Measurements from ENCODE around the gene C6orf89.

Gene C6orf89

GRCh38 chr6:36962874-36963273 lies 77.1 kb downstream of the C6orf89 start:
- FAIRE-seq, result no peak
- DNase-seq (ENCODE audit: extremely low spot score, insufficient read length, low read depth), result peak; percentile 40

- no peak for FAIRE-seq
- DNase-seq (ENCODE audit: extremely low spot score, insufficient read length, low read depth), result no peak
Measured at GRCh38 chr6:36963451-36964290, 77.9 kb downstream of the C6orf89 start.

DNA sequence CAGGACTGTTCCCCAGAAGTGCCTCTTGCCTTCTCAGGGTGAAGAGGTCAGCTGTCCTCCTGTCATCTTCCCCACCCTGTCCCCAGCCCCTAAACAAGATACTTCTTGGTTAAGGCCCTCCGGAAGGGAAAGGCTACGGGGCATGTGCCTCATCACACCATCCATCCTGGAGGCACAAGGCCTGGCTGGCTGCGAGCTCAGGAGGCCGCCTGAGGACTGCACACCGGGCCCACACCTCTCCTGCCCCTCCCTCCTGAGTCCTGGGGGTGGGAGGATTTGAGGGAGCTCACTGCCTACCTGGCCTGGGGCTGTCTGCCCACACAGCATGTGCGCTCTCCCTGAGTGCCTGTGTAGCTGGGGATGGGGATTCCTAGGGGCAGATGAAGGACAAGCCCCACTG lies 78.6 kb downstream of the C6orf89 start:
- no peak for DNase-seq (ENCODE audit: extremely low spot score, insufficient read length, low read depth)
- FAIRE-seq, result no peak

GRCh38 chr6:36964908-36965307 lies 79.2 kb downstream of the C6orf89 start:
- DNase-seq (ENCODE audit: extremely low spot score, insufficient read length, low read depth) (no peak), FAIRE-seq (no peak)

GRCh38 chr6:36967301-36967700 lies 81.5 kb downstream of the C6orf89 start:
- no peak for FAIRE-seq
- no peak for DNase-seq (ENCODE audit: extremely low spot score, insufficient read length, low read depth)

GRCh38 chr6:36967757-36968156 lies 82.0 kb downstream of the C6orf89 start:
- no peak for DNase-seq (ENCODE audit: extremely low spot score, insufficient read length, low read depth)
- no peak for FAIRE-seq

- no peak for FAIRE-seq
- no peak for DNase-seq (ENCODE audit: extremely low spot score, insufficient read length, low read depth)
Measured at GRCh38 chr6:36968266-36968977, 82.7 kb downstream of the C6orf89 start.

DNA sequence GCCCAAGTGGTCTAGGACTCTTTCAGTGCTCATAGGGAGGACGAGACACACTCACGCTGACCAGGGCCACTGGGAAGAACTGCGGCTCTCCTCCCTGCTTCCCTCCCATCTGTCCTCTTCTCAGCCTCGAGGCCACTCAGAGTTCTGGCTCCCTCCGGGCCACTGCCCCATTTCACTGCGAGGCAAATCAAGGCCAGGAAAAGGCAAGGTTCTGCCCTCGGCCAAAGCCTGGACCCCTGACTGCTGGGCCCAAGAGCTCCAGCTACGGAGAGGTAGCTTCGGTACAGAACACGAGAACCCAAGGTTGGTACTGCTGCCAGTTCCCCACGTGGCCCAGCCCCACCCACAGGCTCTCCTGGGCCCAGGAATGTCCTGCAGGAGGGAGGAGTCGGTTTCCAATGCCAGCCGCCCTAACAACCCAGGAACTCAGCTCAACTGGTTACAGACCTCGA lies 83.5 kb downstream of the C6orf89 start:
- FAIRE-seq, result no peak
- DNase-seq (ENCODE audit: extremely low spot score, insufficient read length, low read depth), result no peak

- DNase-seq (ENCODE audit: extremely low spot score, insufficient read length, low read depth) (no peak), FAIRE-seq (no peak)
Measured at GRCh38 chr6:36969988-36970891, 84.5 kb downstream of the C6orf89 start.

- DNase-seq (ENCODE audit: extremely low spot score, insufficient read length, low read depth) (no peak), FAIRE-seq (no peak)
Measured at GRCh38 chr6:36970892-36971842, 85.4 kb downstream of the C6orf89 start.

DNA sequence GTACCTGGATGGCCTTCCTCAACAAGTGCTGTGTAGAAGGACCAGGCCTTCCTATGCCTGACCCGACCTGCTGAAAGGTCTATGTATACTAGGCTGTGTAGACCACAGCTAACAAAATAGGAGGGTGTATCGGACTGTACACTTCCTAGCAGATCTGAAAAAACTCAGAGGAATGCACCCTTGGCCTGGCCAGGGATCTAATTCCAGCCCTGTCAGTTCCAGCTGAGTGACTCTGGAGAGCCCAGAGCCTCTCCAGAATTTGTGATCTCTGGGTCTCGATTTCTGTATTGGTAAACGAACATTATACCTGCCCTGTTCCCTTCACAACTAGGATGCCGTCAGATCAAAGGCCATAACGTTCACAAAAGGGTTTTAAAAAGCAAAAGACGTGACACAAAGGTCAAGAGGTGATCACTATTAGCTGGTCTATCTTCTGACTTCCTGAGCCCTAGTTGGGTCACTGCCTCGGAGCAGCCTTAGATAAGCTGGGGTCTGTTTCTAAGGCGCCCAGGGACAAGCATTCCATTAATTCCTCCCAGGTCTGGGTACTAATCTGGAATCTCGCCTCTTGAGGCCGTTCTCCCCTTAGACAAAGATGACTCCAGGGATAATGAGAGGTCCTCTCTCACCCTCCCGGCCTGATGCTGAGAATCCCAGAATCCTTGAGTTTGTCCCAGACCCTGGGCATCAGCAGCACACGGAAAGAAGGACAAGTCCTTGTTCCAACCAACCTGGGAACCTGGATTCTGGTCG lies 86.3 kb downstream of the C6orf89 start:
- DNase-seq (ENCODE audit: extremely low spot score, insufficient read length, low read depth) (no peak), FAIRE-seq (no peak)

DNA sequence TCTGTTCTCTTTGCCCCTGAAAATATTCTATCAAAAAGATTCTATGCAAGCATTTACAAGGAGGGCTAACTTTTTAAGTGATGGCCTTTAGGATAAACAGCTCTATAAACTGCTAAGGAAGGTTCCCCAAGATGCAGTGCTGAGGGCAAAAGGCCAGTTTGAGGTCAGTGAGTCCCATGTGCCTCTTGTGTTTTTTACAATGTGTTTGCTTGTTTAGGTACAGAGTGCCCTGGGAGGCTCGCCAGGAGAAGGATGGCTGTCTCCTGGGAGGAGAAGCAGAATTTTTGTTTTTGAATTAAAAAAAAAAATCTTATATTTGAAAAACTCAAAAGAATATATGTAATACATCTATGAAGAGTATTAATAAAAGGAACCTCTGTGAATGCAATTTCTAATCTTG lies 87.4 kb downstream of the C6orf89 start:
- FAIRE-seq, result no peak
- no peak for DNase-seq (ENCODE audit: extremely low spot score, insufficient read length, low read depth)

GRCh38 chr6:36973647-36974046 lies 87.9 kb downstream of the C6orf89 start:
- FAIRE-seq (no peak), DNase-seq (ENCODE audit: extremely low spot score, insufficient read length, low read depth) (no peak)

GRCh38 chr6:36975231-36976006 lies 89.7 kb downstream of the C6orf89 start:
- FAIRE-seq (no peak), DNase-seq (ENCODE audit: extremely low spot score, insufficient read length, low read depth) (no peak)

DNA sequence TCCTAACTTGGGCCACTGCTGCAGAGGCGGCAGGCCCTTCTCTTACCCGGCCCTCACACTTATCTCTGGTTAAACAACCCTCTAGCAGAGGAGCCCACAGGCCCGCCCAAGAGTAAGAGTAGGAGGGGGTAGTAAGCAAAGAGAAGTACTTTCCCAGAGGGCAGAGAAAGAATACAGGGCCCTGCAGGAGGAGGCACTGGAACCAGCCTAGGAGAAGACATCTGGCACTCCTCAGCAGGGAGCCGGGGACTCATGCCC lies 90.2 kb downstream of the C6orf89 start:
- no peak for DNase-seq (ENCODE audit: extremely low spot score, insufficient read length, low read depth)
- no peak for FAIRE-seq

GRCh38 chr6:36976509-36976908 lies 90.8 kb downstream of the C6orf89 start:
- FAIRE-seq (no peak), DNase-seq (ENCODE audit: extremely low spot score, insufficient read length, low read depth) (no peak)

GRCh38 chr6:36976931-36977330 lies 91.2 kb downstream of the C6orf89 start:
- DNase-seq (ENCODE audit: extremely low spot score, insufficient read length, low read depth) (no peak), FAIRE-seq (no peak)

- DNase-seq (ENCODE audit: extremely low spot score, insufficient read length, low read depth) (no peak), FAIRE-seq (no peak)
Measured at GRCh38 chr6:36977470-36977941, 91.8 kb downstream of the C6orf89 start.
